Astrocyte of the spinal cord (primary cell): ENCODE measurements around the gene NINJ2.

Experiments
- DNase-seq: peaks from one replicate; pipeline ENCODE4 v3.0.0; 2011; ENCODE audit warnings: low read depth, low spot score
- H3K4me3 ChIP-seq: 2 replicates; pipeline ENCODE4 v1.5.1; 2011; ENCODE audit warnings: low read depth, mild to moderate bottlenecking, low read length, moderate library complexity
- CTCF ChIP-seq: IDR thresholded peaks from 2 replicates; pipeline ENCODE4 v1.5.1; 2012; ENCODE audit warnings: low read depth, mild to moderate bottlenecking, low read length, inconsistent platforms
- in situ Hi-C: cut with HindIII; loops from 2 replicates; pipeline ENCODE4 v1.10.0; 2017; ENCODE audit warnings: low sequenced_read_pairs

The NINJ2 gene

GRCh38 chr12:625998-626397 lies 37.2 kb downstream of the NINJ2 start:
- no peak for TF ChIP-seq CTCF

GRCh38 chr12:623865-624372 lies 39.3 kb downstream of the NINJ2 start:
- no peak for TF ChIP-seq CTCF
- no peak for DNase-seq
- H3K4me3 ChIP-seq, result no peak overlapping the region
- in situ Hi-C loops, result no loop called here

More at GRCh38 chr12:625998-626397, 37.2 kb downstream of the NINJ2 start:
- no peak for DNase-seq
- no peak overlapping the region for H3K4me3 ChIP-seq
- in situ Hi-C loops, result no loop called here

GRCh38 chr12:623172-623864 lies 39.9 kb downstream of the NINJ2 start:
- no peak for TF ChIP-seq CTCF

GRCh38 chr12:622416-622815 lies 40.8 kb downstream of the NINJ2 start:
- no peak for DNase-seq
- TF ChIP-seq CTCF, result no peak
- in situ Hi-C loops, result no loop called here
- H3K4me3 ChIP-seq, result no peak overlapping the region

More at GRCh38 chr12:623172-623864, 39.9 kb downstream of the NINJ2 start:
- no peak for DNase-seq
- in situ Hi-C loops, result no loop called here
- no peak overlapping the region for H3K4me3 ChIP-seq

GRCh38 chr12:619346-619745 lies 43.9 kb downstream of the NINJ2 start:
- TF ChIP-seq CTCF, result no peak
- DNase-seq, result no peak
- in situ Hi-C loops, result no loop called here
- no peak overlapping the region for H3K4me3 ChIP-seq

- no peak for DNase-seq
- TF ChIP-seq CTCF, result no peak
- in situ Hi-C loops, result no loop called here
- no peak overlapping the region for H3K4me3 ChIP-seq
Observed at GRCh38 chr12:618605-619004, 44.6 kb downstream of the NINJ2 start.
